A673 (cell line): Measurements from ENCODE around the gene C1orf198. TPM values are rescaled to one million over a fixed set of nuclear protein-coding genes. Genes with fewer than 3 reads are reported as not detected.

ENCODE experiments used
- Bru-seq: library from RNA; stranded (reverse); fragments of 400-500 nt; gene quantifications from one replicate; lab custom pipeline; 2021; lab: Mats Ljungman, UMichigan
- BruChase-seq, 2 experiments: library from RNA; stranded (reverse); fragments of 400-500 nt; gene quantifications; one replicate each; lab custom pipeline; 2021; lab: Mats Ljungman, UMichigan
- BruUV-seq: library from RNA; stranded (reverse); fragments of 400-500 nt; replicated peaks from 2 replicates; lab custom pipeline; 2021; lab: Mats Ljungman, UMichigan
- CTCF ChIA-PET: fragments of 300-600 bp; sonication (Branson Sonifier 250); formaldehyde crosslinking; loops from one replicate; lab custom pipeline; 2022; ENCODE audit warnings: antibody characterized with exemption; lab: Charles Lee
- POLR2A ChIA-PET: fragments of 300-600 bp; sonication (Branson Sonifier 250); formaldehyde crosslinking; loops from one replicate; lab custom pipeline; 2022; ENCODE audit warnings: antibody characterized with exemption; ENCODE audit not compliant: low non-redundant PET; lab: Charles Lee
- DNase-seq: peaks from one replicate; pipeline ENCODE4 v3.0.0-alpha.2; 2015; ENCODE audit warnings: low spot score
- H3K27ac ChIP-seq: fragments of 200-600 bp; sonication (generic); 2 replicates; pipeline ENCODE4 v1.5.1; 2016; ENCODE audit warnings: mixed run types, low read depth, mild to moderate bottlenecking, mixed read lengths, antibody characterized with exemption, low read length; ENCODE audit not compliant: poor library complexity, severe bottlenecking
- H3K27me3 ChIP-seq: fragments of 200-600 bp; sonication (generic); replicated peaks from 2 replicates; pipeline ENCODE4 v1.6.1; 2017; ENCODE audit warnings: mixed run types, low read depth, mild to moderate bottlenecking, mixed read lengths, antibody characterized with exemption, low read length; ENCODE audit not compliant: insufficient read depth, poor library complexity
- H3K36me3 ChIP-seq: fragments of 200-600 bp; sonication (generic); 2 replicates; pipeline ENCODE4 v1.6.1; 2016; ENCODE audit warnings: mixed run types, mild to moderate bottlenecking, mixed read lengths, antibody characterized with exemption, low read length; ENCODE audit not compliant: insufficient read depth, poor library complexity, severe bottlenecking
- H3K4me1 ChIP-seq: fragments of 200-600 bp; sonication (generic); 2 replicates; pipeline ENCODE4 v1.6.1; 2017; ENCODE audit warnings: mixed run types, mild to moderate bottlenecking, mixed read lengths, antibody characterized with exemption, low read length; ENCODE audit not compliant: insufficient read depth, poor library complexity, severe bottlenecking
- H3K4me3 ChIP-seq: fragments of 200-600 bp; sonication (generic); 2 replicates; pipeline ENCODE4 v1.5.1; 2016; ENCODE audit warnings: low read depth, mixed run types, mild to moderate bottlenecking, mixed read lengths, low read length; ENCODE audit not compliant: poor library complexity, severe bottlenecking
- H3K9me3 ChIP-seq: fragments of 200-600 bp; sonication (generic); 2 replicates; pipeline ENCODE4 v1.6.1; 2016; ENCODE audit warnings: mixed run types, low read depth, mild to moderate bottlenecking, mixed read lengths, antibody characterized with exemption, low read length; ENCODE audit not compliant: poor library complexity, severe bottlenecking
- EZH2 ChIP-seq: fragments of 200-600 bp; sonication (generic); IDR thresholded peaks from 2 replicates; pipeline ENCODE4 v1.6.1; 2017; ENCODE audit warnings: borderline replicate concordance, low read depth, mild to moderate bottlenecking, mixed read lengths, antibody characterized with exemption, low read length; ENCODE audit not compliant: poor library complexity, severe bottlenecking
- intact Hi-C: fragments of 100-400 bp; cut with micrococcal nuclease; formaldehyde crosslinking; loops from one replicate; pipeline ENCODE4 v1.10.0; 2022; ENCODE audit not compliant: unreplicated experiment
- long read RNA-seq: library from polyadenylated mRNA; stranded (forward); transcript quantifications from one replicate; pipeline ENCODE4 v2.0.0, GENCODE V29; 2022
- total RNA-seq: library from RNA; stranded (reverse); gene quantifications from 2 replicates; pipeline ENCODE4 v1.2.3, GENCODE V29; 2021
- TF ChIP-seq, protein P1 (sequence below): fragments of 300-800, 200-600 bp; sonication (generic); conservative IDR thresholded peaks from 2 replicates; pipeline ENCODE4 v1.5.1; 2017; ENCODE audit warnings: low read depth, mild to moderate bottlenecking, antibody characterized with exemption, low read length, moderate library complexity, mixed read lengths

C1orf198 gene, protein sequence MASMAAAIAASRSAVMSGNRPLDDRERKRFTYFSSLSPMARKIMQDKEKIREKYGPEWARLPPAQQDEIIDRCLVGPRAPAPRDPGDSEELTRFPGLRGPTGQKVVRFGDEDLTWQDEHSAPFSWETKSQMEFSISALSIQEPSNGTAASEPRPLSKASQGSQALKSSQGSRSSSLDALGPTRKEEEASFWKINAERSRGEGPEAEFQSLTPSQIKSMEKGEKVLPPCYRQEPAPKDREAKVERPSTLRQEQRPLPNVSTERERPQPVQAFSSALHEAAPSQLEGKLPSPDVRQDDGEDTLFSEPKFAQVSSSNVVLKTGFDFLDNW
- total RNA-seq (39.4 and 42.4 TPM in 2 replicates), Bru-seq, nascent RNA (percentile 74 among the genes with signal in this experiment), BruChase-seq, experiment 1, labeled RNA remaining after a 2-hour chase (percentile 75 among the genes with signal in this experiment), BruChase-seq, experiment 2, labeled RNA remaining after a 6-hour chase (percentile 88 among the genes with signal in this experiment)
- long read RNA-seq, transcript C1orf198-201 (4 exons, 3,858 nt): major isoform, 275 of 303 reads
- long read RNA-seq, partial matches to known transcripts: 6 of 303 reads
- long read RNA-seq, other reads (novel, unspliced or antisense): 22 of 303 reads

DNA sequence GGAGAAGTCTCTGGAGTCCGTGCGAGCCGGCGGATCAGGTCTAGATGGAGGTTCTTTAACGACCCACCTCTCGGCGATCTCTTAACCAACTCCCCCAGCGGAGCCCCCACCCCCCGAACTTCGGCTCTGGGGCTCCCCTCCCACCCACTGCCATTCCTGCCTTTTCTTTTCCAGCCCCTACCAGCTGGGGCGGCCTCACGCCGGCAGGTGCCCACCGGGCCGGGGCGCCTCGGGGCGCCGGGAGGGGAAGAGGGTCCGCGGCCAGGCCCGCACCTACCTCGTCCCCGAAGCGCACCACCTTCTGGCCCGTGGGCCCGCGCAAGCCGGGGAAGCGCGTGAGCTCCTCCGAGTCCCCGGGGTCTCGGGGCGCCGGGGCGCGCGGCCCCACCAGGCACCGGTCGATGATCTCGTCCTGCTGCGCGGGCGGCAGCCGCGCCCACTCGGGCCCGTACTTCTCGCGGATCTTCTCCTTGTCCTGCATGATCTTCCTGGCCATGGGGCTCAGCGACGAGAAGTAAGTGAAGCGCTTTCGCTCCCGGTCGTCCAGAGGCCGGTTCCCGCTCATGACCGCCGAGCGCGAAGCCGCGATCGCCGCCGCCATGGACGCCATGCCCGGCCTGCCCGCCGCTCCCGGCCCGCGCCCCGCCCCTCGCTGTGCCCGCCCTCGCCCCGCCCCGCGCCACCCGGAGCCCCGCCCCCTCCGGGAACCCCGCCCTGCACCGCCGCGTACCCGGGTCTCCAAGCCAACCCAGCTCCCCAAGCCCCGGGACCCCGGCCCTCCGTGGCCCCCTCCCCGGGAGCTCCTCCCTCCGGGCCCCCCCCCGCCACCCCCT is at the start of gene C1orf198:
TSS of gene C1orf198 (minus strand) at position 619 of the 833 bp plus-strand sequence. CDS start at position 610, 9 bp downstream.
- ChIA-PET CTCF (interaction anchor here (0.6 kb wide), 1 partner anchor 13 kb away, joined by 15 read pairs; no protein-coding TSS in a partner anchor), POLR2A (interaction anchor here (0.6 kb wide), 1 partner anchor 1301 kb away, joined by 3 read pairs; no protein-coding TSS in a partner anchor)
- Histone ChIP-seq H3K27me3 (no peaks in the 10 kb centered on the region), H3K36me3 (no peaks in the 10 kb centered on the region), H3K27ac (peak within 1 kb of the TSS; percentile 82), H3K9me3 (no peaks in the 10 kb centered on the region), H3K4me1 (peaks cover 30% of the 10 kb centered on the region), H3K4me3 (peak within 1 kb of the TSS; percentile 81)
- TF ChIP-seq EZH2: no peak
- TF ChIP-seq, protein P1, sequence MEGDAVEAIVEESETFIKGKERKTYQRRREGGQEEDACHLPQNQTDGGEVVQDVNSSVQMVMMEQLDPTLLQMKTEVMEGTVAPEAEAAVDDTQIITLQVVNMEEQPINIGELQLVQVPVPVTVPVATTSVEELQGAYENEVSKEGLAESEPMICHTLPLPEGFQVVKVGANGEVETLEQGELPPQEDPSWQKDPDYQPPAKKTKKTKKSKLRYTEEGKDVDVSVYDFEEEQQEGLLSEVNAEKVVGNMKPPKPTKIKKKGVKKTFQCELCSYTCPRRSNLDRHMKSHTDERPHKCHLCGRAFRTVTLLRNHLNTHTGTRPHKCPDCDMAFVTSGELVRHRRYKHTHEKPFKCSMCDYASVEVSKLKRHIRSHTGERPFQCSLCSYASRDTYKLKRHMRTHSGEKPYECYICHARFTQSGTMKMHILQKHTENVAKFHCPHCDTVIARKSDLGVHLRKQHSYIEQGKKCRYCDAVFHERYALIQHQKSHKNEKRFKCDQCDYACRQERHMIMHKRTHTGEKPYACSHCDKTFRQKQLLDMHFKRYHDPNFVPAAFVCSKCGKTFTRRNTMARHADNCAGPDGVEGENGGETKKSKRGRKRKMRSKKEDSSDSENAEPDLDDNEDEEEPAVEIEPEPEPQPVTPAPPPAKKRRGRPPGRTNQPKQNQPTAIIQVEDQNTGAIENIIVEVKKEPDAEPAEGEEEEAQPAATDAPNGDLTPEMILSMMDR: no peak
- intact Hi-C loops: no loop called here
- DNase-seq: peak; percentile 64
- no TSS peak for BruUV-seq

DNA sequence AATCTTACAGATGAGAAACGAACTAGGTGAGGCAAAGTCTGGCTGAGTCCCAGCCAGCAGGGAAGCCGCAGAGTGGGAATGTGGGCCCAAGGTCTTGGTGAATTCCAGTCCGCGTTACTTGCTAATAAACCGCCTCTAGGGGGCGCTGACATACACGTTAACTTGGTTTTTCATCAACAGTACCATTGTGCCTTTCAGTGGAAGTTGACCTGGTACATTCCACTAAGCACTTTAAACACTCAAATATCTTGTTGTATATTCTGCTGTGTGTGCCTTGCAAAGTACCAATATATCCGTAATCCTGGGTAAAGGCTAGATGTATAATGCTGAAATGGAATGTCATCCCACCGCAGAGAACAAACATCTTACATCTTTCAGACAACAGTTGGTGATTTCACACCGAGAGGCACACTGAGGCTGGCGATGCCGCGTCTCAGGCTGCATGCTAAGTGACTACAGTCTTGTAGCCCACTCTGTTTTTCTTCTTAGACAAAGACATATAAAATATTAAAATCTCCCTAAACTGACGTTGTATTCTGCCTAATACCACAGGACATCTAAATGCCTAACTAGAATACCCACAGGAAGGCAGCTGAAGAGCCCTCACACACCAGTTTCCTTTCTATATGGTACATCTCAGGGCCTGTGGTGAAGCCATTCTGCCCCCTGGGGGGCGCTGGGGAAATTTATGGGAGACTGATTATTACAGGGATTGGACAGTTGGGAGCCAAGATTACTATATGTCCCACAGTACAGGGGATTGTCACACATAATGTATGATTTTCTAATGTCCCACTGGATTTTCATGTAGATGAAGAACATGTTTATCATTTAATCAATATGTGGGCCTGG is 49.2 kb upstream of the C1orf198 start:
- TF ChIP-seq, protein P1: peak; percentile 84
- no peak for TF ChIP-seq EZH2
- Histone ChIP-seq H3K27ac (no peak overlapping the region), H3K36me3 (no peaks in the 10 kb centered on the region), H3K4me3 (no peak overlapping the region), H3K27me3 (no peaks in the 10 kb centered on the region), H3K4me1 (peaks cover 10% of the 10 kb centered on the region), H3K9me3 (no peaks in the 10 kb centered on the region)
- intact Hi-C loops: loop anchor here (1.0 to 10.0 kb wide), 3 partner anchors 119 to 687 kb away; no protein-coding TSS in a partner anchor
- POLR2A ChIA-PET: no interaction called here
- CTCF ChIA-PET: interaction anchor here (0.6 kb wide), 1 partner anchor 717 kb away, joined by 3 read pairs; no protein-coding TSS in a partner anchor
- peak; percentile 86 for DNase-seq
- no TSS peak for BruUV-seq
